Brain pericyte (primary cell): Measurements from ENCODE around the gene VCPKMT.

ENCODE experiments used
- DNase-seq: peaks from one replicate; pipeline ENCODE4 v3.0.0-alpha.2; 2012; ENCODE audit warnings: low read depth, low spot score

VCPKMT gene

DNA sequence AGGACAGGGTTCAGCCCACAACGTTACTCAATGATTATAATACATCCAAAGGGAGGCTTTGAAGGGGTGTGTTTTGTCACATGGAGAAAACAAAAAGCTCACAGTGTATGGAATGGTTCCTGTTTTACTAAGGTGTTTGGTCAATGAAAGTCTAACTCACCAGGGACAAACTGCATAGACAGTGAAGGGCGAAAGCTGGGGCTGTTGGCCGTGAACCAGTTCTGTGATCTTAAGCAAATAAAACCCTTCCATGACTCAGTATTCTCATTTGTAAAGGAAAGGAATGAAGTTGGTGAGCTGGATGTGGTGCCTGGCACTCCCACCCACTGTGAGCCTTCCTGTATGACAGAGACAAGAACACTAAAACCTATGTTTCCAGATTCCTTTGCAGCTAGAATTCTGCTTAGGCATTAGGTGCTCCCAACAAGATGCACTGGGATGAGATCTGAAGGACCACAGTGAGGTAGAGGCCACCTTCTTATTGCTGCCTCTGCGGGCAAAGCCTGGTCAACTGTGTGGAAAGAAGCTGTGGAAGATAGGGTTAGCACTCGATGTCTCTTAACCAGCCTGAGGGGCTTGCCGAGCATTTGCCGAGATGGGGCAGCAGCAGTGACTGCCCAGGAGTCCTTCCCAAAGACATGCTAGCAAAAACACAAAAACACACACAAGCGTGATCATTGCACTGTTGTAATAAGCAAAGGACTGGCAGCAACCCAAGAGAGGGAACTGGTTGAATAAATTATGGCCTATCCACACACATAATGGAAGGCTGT, 48.5 kb downstream of the VCPKMT start:
- peak; percentile 47 for DNase-seq

- DNase-seq, result no peak
Measured at GRCh38 chr14:50065583-50065982, 50.8 kb downstream of the VCPKMT start.

DNA sequence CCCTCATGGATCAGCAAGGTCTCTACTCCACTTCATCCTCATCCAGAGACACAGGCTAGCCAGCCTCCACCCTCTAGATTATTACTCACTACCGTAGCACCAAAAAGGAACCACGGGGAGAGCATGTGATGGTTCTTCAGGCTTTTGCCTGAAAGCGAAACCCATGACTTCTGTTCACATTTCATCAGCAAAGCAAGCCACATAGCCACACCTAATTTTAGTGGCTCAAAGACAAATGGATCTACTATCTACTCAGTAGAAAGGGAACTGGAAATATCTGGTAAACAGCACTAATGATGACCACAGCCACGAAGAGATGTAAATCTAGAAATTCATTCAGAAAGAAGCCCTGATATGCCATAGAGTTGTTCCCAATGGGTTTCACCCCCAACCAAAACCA, 51.4 kb downstream of the VCPKMT start:
- no peak for DNase-seq

GRCh38 chr14:50063876-50064420, 52.4 kb downstream of the VCPKMT start:
- no peak for DNase-seq

- DNase-seq, result no peak
Measured at GRCh38 chr14:50062438-50063085, 53.8 kb downstream of the VCPKMT start.

DNA sequence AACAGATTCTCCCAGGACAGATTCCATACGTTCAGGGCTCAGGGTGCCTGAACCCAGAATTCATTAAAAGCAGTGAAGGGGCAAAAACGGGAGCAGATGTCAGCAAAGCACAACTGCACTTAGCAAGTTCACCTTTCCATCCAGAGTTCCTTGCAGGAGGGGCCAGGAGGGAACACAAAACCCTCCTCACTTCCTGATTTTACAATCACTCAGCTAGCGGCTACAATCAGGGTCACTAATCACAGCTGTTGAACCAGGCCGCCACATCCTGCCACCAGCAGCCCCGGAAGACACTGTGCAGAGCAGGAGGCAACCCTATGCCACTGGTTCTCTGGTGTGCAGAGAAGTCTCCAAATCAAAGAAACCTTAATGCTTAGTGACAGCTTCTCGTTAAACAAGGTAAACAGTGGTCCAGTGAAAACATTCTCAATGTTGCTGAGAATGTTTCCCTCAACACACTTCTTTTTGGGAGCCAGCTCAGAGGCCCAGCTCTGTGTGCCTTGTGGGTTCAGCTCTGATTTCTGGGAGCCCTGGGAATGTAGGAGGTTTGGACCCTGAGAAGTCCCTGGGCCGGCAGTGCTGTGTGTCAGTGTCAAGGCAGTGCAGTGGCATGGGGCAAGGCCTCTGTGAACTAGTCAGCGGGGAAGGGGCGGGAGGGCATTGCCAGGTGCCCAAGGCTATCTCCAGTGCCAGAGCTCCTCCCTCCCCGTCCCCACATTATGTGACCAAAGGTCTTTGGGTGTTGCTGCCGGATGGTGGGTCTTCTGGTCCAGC, 54.5 kb downstream of the VCPKMT start:
- DNase-seq, result no peak

- peak; percentile 76 for DNase-seq
Measured at GRCh38 chr14:50060871-50061663, 55.3 kb downstream of the VCPKMT start.

- no peak for DNase-seq
Measured at GRCh38 chr14:50059763-50060616, 56.4 kb downstream of the VCPKMT start.
